ENCODE measurements around the gene NRCAM.

Gene NRCAM

GRCh38 chr7:108232076-108232475 is 224.2 kb downstream of the NRCAM start:
- H4K91ac ChIP-seq (ENCODE audit: low read length): no peak overlapping the region
- H2BK15ac ChIP-seq (ENCODE audit: low read depth, poor library complexity, severe bottlenecking): no peak overlapping the region
- H4K8ac ChIP-seq (ENCODE audit: low read length): no peak overlapping the region
- H3K14ac ChIP-seq (ENCODE audit: low read length in 2 of 2): no peak overlapping the region
- H3K27me3 ChIP-seq (ENCODE audit: control insufficient read depth in 1 of 2, insufficient read depth in 1 of 2, low read length in 2 of 2): no peaks in the 10 kb centered on the region
- H2BK5ac ChIP-seq (ENCODE audit: low read depth, low read length, poor library complexity, severe bottlenecking): no peak overlapping the region
- no peak overlapping the region for H3K18ac ChIP-seq (ENCODE audit: low read depth in 1 of 2, low read length in 2 of 2)
- H2AK5ac ChIP-seq (ENCODE audit: low read length, severe bottlenecking): no peak overlapping the region
- H3K23ac ChIP-seq (ENCODE audit: low read length in 2 of 2): no peak overlapping the region
- H3K4me2 ChIP-seq (ENCODE audit: low read length, poor library complexity, severe bottlenecking): no peak overlapping the region
- H3K9ac ChIP-seq (ENCODE audit: low read length): no peak overlapping the region
- WGBS: 79% methylated on average over 6 of the region's 6 CpGs
- peaks cover 4% of the 10 kb centered on the region for H3K4me1 ChIP-seq (ENCODE audit: control insufficient read depth, insufficient read depth, low read depth, low read length)
- H3K36me3 ChIP-seq (ENCODE audit: control insufficient read depth in 1 of 2, insufficient read depth in 2 of 2, low read depth in 1 of 2, low read length in 2 of 2): no peaks in the 10 kb centered on the region
- no peak overlapping the region for H3K4ac ChIP-seq (ENCODE audit: low read depth in 1 of 2, low read length in 2 of 2)
- no peaks in the 10 kb centered on the region for H3K9me3 ChIP-seq (ENCODE audit: control insufficient read depth, low read length)
- H2BK120ac ChIP-seq (ENCODE audit: low read depth, low read length): no peak overlapping the region
- H3K27ac ChIP-seq (ENCODE audit: low read length, poor library complexity, severe bottlenecking): no peak overlapping the region
- H3K4me3 ChIP-seq (ENCODE audit: insufficient read depth in 1 of 2, low read depth in 1 of 2, low read length in 2 of 2): no peak overlapping the region
- DNase-seq: peak; percentile 10
- no peak overlapping the region for H2AFZ ChIP-seq (ENCODE audit: low read depth, low read length)
- H2BK12ac ChIP-seq (ENCODE audit: low read length in 2 of 2): no peak overlapping the region
- no peaks in the 10 kb centered on the region for H3K79me1 ChIP-seq (replicated peaks; ENCODE audit: low read length, poor library complexity, severe bottlenecking)

GRCh38 chr7:108231221-108231620 is 225.0 kb downstream of the NRCAM start:
- no peak overlapping the region for H3K27ac ChIP-seq (ENCODE audit: low read length, poor library complexity, severe bottlenecking)
- H3K4ac ChIP-seq (ENCODE audit: low read depth in 1 of 2, low read length in 2 of 2): no peak overlapping the region
- H2AK5ac ChIP-seq (ENCODE audit: low read length, severe bottlenecking): no peak overlapping the region

DNA sequence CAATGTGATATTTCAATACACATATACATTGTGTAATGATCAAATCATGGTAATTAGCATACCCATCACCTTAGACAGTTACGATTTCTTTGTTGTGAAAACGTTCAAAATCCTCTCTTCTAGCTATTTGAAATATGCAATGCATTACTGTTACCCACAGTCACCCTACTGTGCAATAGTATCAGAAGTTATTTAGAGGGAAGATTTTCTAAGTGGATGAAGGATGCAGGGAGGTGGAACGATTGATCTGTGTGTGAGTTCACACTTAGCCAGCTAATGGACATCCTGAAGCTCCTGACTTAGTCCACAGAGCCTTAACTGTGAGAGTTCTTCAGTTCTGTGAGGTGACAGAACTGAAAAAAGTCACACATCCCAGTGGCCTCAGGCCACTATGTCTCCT is 228.9 kb downstream of the NRCAM start:
- Histone ChIP-seq H3K36me3 (ENCODE audit: control insufficient read depth in 1 of 2, insufficient read depth in 2 of 2, low read depth in 1 of 2, low read length in 2 of 2) (no peaks in the 10 kb centered on the region), H3K4me2 (ENCODE audit: low read length, poor library complexity, severe bottlenecking) (no peak overlapping the region), H3K79me1 (replicated peaks; ENCODE audit: low read length, poor library complexity, severe bottlenecking) (no peaks in the 10 kb centered on the region), H3K4me1 (ENCODE audit: control insufficient read depth, insufficient read depth, low read depth, low read length) (peaks cover 2% of the 10 kb centered on the region), H2BK12ac (ENCODE audit: low read length in 2 of 2) (no peak overlapping the region), H4K91ac (ENCODE audit: low read length) (no peak overlapping the region), H2BK5ac (ENCODE audit: low read depth, low read length, poor library complexity, severe bottlenecking) (no peak overlapping the region), H3K4ac (ENCODE audit: low read depth in 1 of 2, low read length in 2 of 2) (no peak overlapping the region), H3K23ac (ENCODE audit: low read length in 2 of 2) (no peak overlapping the region), H3K14ac (ENCODE audit: low read length in 2 of 2) (no peak overlapping the region), H2BK120ac (ENCODE audit: low read depth, low read length) (no peak overlapping the region), H3K9ac (ENCODE audit: low read length) (no peak overlapping the region), H4K8ac (ENCODE audit: low read length) (no peak overlapping the region), H3K4me3 (ENCODE audit: insufficient read depth in 1 of 2, low read depth in 1 of 2, low read length in 2 of 2) (no peak overlapping the region), H3K27ac (ENCODE audit: low read length, poor library complexity, severe bottlenecking) (no peak overlapping the region), H3K9me3 (ENCODE audit: control insufficient read depth, low read length) (no peaks in the 10 kb centered on the region), H2BK15ac (ENCODE audit: low read depth, poor library complexity, severe bottlenecking) (no peak overlapping the region), H2AK5ac (ENCODE audit: low read length, severe bottlenecking) (no peak overlapping the region), H2AFZ (ENCODE audit: low read depth, low read length) (no peak overlapping the region), H3K18ac (ENCODE audit: low read depth in 1 of 2, low read length in 2 of 2) (no peak overlapping the region), H3K27me3 (ENCODE audit: control insufficient read depth in 1 of 2, insufficient read depth in 1 of 2, low read length in 2 of 2) (no peaks in the 10 kb centered on the region)
- 100% methylated on average over 1 of the region's 3 CpGs for whole genome bisulfite sequencing
- DNase-seq: no peak

More at GRCh38 chr7:108231221-108231620, 225.0 kb downstream of the NRCAM start:
- Histone ChIP-seq H3K4me2 (ENCODE audit: low read length, poor library complexity, severe bottlenecking) (no peak overlapping the region), H3K9me3 (ENCODE audit: control insufficient read depth, low read length) (no peaks in the 10 kb centered on the region), H2BK120ac (ENCODE audit: low read depth, low read length) (no peak overlapping the region), H3K79me1 (replicated peaks; ENCODE audit: low read length, poor library complexity, severe bottlenecking) (no peaks in the 10 kb centered on the region), H3K4me1 (ENCODE audit: control insufficient read depth, insufficient read depth, low read depth, low read length) (peaks cover 7% of the 10 kb centered on the region), H3K18ac (ENCODE audit: low read depth in 1 of 2, low read length in 2 of 2) (no peak overlapping the region), H4K91ac (ENCODE audit: low read length) (no peak overlapping the region), H2BK12ac (ENCODE audit: low read length in 2 of 2) (no peak overlapping the region), H4K8ac (ENCODE audit: low read length) (no peak overlapping the region), H3K27me3 (ENCODE audit: control insufficient read depth in 1 of 2, insufficient read depth in 1 of 2, low read length in 2 of 2) (no peaks in the 10 kb centered on the region), H2BK15ac (ENCODE audit: low read depth, poor library complexity, severe bottlenecking) (no peak overlapping the region), H3K23ac (ENCODE audit: low read length in 2 of 2) (no peak overlapping the region), H3K14ac (ENCODE audit: low read length in 2 of 2) (no peak overlapping the region), H2BK5ac (ENCODE audit: low read depth, low read length, poor library complexity, severe bottlenecking) (no peak overlapping the region), H3K9ac (ENCODE audit: low read length) (no peak overlapping the region), H3K36me3 (ENCODE audit: control insufficient read depth in 1 of 2, insufficient read depth in 2 of 2, low read depth in 1 of 2, low read length in 2 of 2) (no peaks in the 10 kb centered on the region), H2AFZ (ENCODE audit: low read depth, low read length) (no peak overlapping the region), H3K4me3 (ENCODE audit: insufficient read depth in 1 of 2, low read depth in 1 of 2, low read length in 2 of 2) (no peak overlapping the region)
- DNase-seq: no peak
- no CpG with 5 or more reads among the region's 2 CpGs for WGBS

GRCh38 chr7:108226816-108227299 is 229.4 kb downstream of the NRCAM start:
- H3K18ac ChIP-seq (ENCODE audit: low read depth in 1 of 2, low read length in 2 of 2): no peak overlapping the region
- no peak overlapping the region for H3K4me2 ChIP-seq (ENCODE audit: low read length, poor library complexity, severe bottlenecking)
- no peak overlapping the region for H3K27ac ChIP-seq (ENCODE audit: low read length, poor library complexity, severe bottlenecking)
- H2AFZ ChIP-seq (ENCODE audit: low read depth, low read length): no peak overlapping the region
- H4K8ac ChIP-seq (ENCODE audit: low read length): no peak overlapping the region
- no peaks in the 10 kb centered on the region for H3K79me1 ChIP-seq (replicated peaks; ENCODE audit: low read length, poor library complexity, severe bottlenecking)
- DNase-seq: no peak
- H2BK15ac ChIP-seq (ENCODE audit: low read depth, poor library complexity, severe bottlenecking): no peak overlapping the region
- 49% methylated on average over 3 of the region's 3 CpGs for WGBS
- H3K4me3 ChIP-seq (ENCODE audit: insufficient read depth in 1 of 2, low read depth in 1 of 2, low read length in 2 of 2): no peak overlapping the region
- no peak overlapping the region for H2BK12ac ChIP-seq (ENCODE audit: low read length in 2 of 2)
- H3K9ac ChIP-seq (ENCODE audit: low read length): no peak overlapping the region
- H3K4ac ChIP-seq (ENCODE audit: low read depth in 1 of 2, low read length in 2 of 2): no peak overlapping the region
- no peak overlapping the region for H4K91ac ChIP-seq (ENCODE audit: low read length)
- no peak overlapping the region for H2AK5ac ChIP-seq (ENCODE audit: low read length, severe bottlenecking)
- H2BK120ac ChIP-seq (ENCODE audit: low read depth, low read length): no peak overlapping the region
- no peak overlapping the region for H2BK5ac ChIP-seq (ENCODE audit: low read depth, low read length, poor library complexity, severe bottlenecking)
- H3K9me3 ChIP-seq (ENCODE audit: control insufficient read depth, low read length): no peaks in the 10 kb centered on the region
- H3K23ac ChIP-seq (ENCODE audit: low read length in 2 of 2): no peak overlapping the region
- peaks cover 2% of the 10 kb centered on the region for H3K4me1 ChIP-seq (ENCODE audit: control insufficient read depth, insufficient read depth, low read depth, low read length)
- no peaks in the 10 kb centered on the region for H3K36me3 ChIP-seq (ENCODE audit: control insufficient read depth in 1 of 2, insufficient read depth in 2 of 2, low read depth in 1 of 2, low read length in 2 of 2)
- H3K14ac ChIP-seq (ENCODE audit: low read length in 2 of 2): no peak overlapping the region
- H3K27me3 ChIP-seq (ENCODE audit: control insufficient read depth in 1 of 2, insufficient read depth in 1 of 2, low read length in 2 of 2): no peaks in the 10 kb centered on the region
